Measurements from ENCODE around the gene VPS45.
"Not testable (repeated sequence)": the region's sequence is repeated elsewhere in the genome, so short reads cannot be mapped to it uniquely, and the experiment has no call there.

The VPS45 gene

DNA sequence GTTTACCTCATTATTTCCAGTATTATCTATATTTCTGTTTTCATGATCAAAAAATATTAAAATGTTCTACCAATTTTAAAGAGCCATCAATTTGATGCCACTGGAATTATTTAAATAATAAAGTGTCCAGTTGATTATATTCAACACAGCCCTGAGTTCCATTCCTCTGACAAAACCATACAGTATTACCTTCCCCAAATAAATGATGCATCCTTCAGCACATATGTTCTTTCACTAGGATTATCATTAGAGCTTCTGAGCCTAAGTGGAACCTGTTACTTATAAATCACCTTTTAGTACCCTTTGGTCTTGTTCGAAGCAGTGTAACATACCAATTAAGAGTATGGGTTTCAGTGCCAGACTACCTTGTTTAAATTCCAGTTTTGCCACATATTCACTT, 64.8 kb downstream of the VPS45 start:
- DNase-seq (ENCODE audit: low read depth) = no peak

- no peak for DNase-seq (ENCODE audit: low read depth)
These were observed 67.0 kb downstream of the VPS45 start for GRCh38 chr1:150134537-150134936.

DNA sequence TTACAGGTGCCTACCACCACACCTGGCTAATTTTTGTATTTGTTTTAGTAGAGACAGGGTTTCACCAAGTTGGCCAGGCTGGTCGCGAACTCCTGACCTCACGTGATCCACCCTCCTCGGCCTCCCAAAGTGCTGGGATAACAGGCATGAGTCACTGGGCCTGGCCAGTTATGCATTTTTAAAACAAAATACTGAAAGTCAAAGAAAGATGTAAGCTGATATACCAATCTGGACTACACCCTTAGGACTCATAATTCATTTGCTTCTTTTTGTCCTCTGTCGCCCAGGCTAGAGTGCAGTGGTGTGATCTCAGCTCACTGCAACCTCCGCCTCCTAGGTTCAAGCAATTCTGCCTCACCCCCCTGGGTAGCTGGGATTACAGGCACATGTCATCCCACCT, 67.8 kb downstream of the VPS45 start:
- DNase-seq (ENCODE audit: low read depth) = not testable (repeated sequence)

GRCh38 chr1:150138044-150138443, 70.5 kb downstream of the VPS45 start:
- no peak for DNase-seq (ENCODE audit: low read depth)

DNA sequence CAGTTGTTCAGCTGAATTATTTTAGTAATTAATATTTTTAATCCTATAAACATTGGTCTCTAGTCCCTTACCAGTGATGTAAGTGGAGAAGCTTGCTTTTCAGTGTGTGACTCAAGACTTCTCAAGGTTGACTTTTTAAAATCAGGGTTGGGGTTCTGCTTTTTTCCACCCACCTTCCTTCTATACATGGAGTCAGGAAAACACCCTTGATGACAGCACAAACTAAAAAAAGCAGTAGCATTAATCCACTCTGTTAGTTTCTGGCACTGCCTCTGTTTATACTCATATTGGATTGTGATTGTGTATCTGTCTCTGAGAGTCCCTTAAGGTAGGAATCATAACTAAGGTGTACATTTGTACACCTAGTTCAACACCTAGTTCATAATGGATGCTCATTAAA, 73.9 kb downstream of the VPS45 start:
- DNase-seq (ENCODE audit: low read depth) = no peak

DNA sequence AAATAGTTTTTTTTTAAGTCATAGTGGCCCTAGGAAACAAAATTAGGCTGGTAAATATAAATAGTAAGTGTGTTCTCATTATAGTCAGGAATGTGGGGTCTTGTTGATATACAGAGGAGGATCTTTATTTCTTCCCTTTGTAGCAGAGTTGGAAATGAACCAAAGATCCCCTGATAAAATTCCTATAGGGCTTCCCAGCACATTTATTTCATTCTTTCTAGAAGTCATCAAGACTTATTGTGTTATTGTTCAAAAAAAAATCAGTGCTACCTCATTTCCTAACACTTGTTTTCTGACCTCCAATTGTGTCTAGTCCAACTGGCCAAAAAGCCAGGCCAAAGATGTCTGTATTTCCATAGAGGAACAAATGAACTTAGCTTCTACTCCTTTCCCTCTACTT, 74.5 kb downstream of the VPS45 start:
- no peak for DNase-seq (ENCODE audit: low read depth)

- no peak for DNase-seq (ENCODE audit: low read depth)
These were observed 77.0 kb downstream of the VPS45 start for GRCh38 chr1:150144606-150145005.

DNA sequence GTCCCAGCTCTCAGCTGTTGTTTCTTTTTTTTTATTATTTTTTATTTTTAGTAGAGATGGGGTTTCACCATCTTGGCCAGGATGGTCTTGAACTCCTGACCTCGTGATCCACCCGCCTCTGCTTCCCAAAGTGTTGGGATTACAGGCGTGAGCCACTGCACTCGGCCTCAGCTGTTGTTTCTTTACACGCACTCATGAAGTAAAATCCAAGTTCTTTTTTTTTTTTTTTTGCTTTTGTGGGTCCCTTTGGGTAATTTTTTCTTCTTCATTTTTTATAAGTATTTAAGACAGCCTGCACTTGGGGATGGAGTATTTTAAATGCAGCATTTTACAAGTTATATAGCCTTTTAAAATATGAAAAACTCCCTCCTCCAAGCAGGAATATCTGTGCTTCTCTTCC, 78.4 kb downstream of the VPS45 start:
- DNase-seq (ENCODE audit: low read depth) = not testable (repeated sequence)

DNA sequence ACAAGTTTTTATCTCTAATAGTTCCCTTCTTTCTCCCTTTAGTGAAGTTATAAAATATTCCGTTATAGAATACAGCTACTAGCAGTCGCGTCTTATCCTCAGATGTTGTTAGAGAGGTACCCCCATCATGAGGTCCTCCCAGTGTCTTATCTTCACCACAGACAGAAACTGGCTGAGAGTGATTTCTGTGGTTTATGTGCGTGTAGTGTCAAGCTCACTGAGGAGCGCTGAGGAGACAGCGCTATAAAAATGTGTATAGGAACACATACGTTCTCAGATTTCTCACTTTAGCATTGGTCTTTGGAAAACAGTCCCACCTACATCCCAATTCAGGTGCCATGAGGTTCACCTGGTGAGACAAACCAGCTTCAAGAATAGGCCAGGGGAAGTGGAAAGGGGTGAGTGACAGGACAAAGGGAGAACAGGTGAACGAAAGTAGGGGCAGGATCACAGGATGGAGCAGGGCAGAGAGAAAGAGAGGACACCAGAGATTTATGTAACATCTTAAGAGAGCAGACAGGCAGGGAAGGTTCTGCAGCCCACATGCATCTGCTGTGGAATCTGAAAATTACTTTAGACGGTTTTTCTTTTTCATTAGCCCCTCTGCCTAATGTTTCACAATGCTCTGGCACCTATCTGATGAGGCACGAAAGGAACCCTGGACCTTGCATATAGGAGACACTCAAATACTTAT, 79.4 kb downstream of the VPS45 start:
- DNase-seq (ENCODE audit: low read depth) = no peak

- no peak for DNase-seq (ENCODE audit: low read depth)
These were observed 81.3 kb downstream of the VPS45 start for GRCh38 chr1:150148837-150149270.

- peak; percentile 65 for DNase-seq (ENCODE audit: low read depth)
These were observed 81.9 kb downstream of the VPS45 start, which contains the start of gene PLEKHO1 for GRCh38 chr1:150149271-150150132. PLEKHO1 (plus strand) TSS chr1:150149916; CDS start chr1:150150258, 342 bp downstream.

DNA sequence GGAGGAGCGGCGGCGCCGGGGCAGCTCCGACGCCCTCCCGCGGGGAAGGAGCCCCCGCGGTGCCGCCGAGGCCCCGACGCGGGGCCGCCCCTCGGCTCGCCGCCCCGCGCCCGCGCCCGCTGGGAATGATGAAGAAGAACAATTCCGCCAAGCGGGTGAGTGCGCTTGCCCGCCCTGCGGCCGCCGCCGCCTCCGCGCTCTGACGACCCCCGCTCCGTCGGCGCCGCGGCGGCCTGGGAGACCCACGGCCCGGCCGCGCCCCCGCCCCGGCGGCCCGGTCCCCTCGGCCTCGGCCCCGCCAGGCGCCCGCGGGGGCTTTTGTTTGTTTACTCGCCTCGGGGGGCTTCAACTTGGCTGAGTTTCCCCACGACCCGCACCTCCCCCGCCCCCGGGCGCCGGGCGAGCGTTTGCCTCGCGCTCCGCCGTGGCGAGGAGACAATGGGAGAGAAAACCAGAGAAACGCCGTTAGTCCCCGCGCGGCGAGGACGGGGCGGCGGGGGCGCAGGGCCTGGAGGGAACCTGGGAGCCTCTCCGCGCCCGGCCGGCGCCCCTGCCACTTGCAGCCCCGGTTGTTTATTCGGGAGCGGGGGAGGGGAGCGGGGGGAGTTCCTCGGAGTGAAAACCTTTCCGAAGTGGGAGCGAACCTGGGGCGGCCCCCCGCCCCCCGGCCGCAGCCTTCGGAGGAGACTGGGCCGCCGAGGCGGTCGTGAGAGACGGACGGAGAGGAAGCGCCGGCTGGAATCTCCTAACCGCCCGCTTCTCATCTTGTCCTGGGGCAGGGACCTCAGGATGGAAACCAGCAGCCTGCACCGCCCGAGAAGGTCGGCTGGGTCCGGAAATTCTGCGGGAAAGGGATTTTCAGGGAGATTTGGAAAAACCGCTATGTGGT, 82.8 kb downstream of the VPS45 start:
- DNase-seq (ENCODE audit: low read depth) = no peak

- DNase-seq (ENCODE audit: low read depth) = no peak
These were observed 84.0 kb downstream of the VPS45 start for GRCh38 chr1:150151291-150152181.

- DNase-seq (ENCODE audit: low read depth) = no peak
These were observed 84.6 kb downstream of the VPS45 start for GRCh38 chr1:150152182-150152536.

GRCh38 chr1:150152772-150153456, 85.3 kb downstream of the VPS45 start:
- no peak for DNase-seq (ENCODE audit: low read depth)

DNA sequence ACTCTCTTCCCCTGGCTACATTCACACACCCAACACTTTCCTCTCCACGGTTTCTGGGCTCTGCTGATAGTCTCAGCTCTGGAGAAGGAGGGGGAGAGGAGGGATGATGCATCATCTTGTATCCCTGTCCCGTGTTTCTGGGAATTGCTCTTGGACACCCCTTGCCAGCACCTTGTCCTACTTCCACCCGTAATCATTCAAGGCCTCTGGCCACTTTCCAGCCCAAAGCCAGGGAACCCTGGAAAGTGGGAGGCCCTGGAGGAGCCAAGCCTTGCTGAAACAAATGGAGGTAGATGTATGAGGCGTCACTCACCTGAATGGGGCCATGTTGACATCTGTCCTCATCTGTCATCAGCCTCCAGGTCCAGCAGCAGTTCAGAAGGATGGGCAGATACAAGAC, 86.6 kb downstream of the VPS45 start:
- DNase-seq (ENCODE audit: low read depth) = no peak

DNA sequence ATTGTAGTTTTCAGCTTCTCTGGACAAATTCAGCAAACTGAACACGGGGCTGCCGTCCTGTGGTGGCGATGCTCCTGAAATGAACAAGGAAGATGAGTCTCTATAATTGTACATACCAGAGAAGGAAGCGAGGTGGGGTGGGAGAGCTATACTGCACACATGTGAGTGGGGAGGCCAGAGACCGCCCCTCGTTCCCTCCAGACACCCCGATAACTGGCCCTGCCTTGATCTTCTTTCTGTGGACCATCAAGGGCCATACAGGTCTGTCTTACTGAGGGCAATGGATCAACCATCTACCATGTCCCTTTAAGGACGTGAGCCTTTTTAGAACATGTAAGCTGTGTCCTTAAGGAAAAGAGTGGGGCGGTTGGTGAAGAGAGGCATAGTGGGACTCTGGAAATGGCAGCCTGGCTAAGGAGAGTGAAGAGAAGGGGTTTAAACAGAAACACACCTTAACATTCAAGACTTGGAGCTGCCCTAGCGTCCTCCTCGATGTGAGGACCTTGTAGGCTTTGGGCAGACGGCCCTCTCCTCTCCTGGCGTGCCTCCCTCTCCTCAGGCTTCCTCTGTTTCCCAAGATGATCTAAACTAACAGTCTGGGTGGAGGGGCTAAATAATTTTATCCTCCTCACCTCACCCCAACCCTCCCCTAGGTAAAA, 88.0 kb downstream of the VPS45 start:
- DNase-seq (ENCODE audit: low read depth) = no peak

GRCh38 chr1:150156868-150157603, 89.5 kb downstream of the VPS45 start:
- DNase-seq (ENCODE audit: low read depth) = no peak

DNA sequence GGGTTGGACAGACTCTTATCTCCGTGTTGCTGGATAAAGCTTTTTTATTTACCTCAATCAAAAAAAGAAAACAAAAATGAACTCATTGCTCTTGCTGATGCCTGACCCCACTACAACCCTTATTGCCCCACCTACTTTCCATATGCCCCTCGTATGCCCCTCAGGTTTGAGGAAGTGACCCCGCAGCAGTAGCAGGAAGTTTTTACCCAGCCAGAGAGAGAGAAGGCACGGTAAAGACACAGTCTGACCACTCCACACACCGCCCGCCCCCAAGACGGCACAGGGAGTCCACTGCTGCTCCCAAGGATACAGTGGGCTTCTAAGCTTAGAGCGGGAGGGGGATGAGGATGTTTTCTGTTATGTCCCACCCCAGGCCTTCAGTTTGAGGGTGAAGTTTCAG, 92.0 kb downstream of the VPS45 start:
- DNase-seq (ENCODE audit: low read depth) = no peak

Measured in stimulated activated CD8-positive, alpha-beta memory T cell treated with anti-CD3 and anti-CD28 coated beads, Interleukin-15, amount 100 ng/mL, for 24 hours (primary cell).